ENCODE measurements around the gene SMS. TPM values are rescaled to one million over a fixed set of nuclear protein-coding genes. Genes with fewer than 3 reads are reported as not detected.

Gene SMS
- 41.8 TPM for total RNA-seq
- long read RNA-seq, transcript SMS-202 (11 exons, 1,837 nt), result major isoform, 181 of 197 reads
- long read RNA-seq, partial matches to known transcripts, result 6 of 197 reads
- long read RNA-seq, other reads (novel, unspliced or antisense), result 6 of 197 reads

DNA sequence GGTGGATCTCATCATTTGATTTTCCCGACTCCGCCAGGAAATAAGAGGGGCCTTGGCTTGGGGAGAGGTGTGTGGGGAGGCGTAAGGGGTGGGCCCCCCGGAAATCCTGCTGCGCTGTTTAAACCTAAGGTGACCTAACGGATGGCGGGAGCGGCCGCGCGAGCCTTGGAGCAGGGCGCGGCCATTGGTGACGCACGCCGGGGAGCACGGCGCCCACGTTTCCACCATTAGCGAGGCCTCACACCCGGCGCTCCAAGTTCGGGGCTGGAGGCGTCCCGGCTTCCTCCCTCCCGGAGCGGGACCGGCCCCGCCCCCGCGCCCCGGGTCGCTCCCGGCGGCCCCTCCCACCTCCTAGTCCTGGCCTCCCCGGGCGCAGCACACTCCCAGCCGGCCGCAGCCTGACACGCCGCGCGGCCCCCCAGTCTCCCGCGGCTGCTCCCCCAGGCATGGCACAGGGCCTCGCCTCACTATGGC lies at the start of gene SMS:
SMS (plus strand) TSS at position 354 of the 474 bp plus-strand sequence; CDS start at position 470, 116 bp downstream.
- peak; percentile 92 for DNase-seq (ENCODE audit: low spot score)

DNA sequence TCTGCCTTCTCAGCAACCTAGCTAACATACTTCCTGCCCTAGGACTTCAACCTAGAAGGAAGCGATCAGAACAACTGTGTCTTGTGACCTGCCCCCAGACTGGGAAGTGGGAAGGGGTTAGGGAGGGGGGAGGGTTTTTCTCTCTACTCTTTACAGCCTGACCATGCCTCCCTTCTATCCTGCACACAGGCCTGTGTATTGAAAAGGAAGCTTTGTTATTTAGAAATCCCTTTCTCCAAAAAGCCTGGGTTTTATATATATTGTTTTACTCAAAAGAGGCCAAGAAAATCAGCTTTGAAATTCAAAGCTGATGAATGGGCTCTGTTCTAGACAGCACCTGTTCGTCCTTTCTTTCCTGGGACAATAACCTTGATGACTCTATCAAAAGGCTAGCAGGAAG lies 35.2 kb upstream of the SMS start:
- DNase-seq (ENCODE audit: low spot score), result no peak

DNA sequence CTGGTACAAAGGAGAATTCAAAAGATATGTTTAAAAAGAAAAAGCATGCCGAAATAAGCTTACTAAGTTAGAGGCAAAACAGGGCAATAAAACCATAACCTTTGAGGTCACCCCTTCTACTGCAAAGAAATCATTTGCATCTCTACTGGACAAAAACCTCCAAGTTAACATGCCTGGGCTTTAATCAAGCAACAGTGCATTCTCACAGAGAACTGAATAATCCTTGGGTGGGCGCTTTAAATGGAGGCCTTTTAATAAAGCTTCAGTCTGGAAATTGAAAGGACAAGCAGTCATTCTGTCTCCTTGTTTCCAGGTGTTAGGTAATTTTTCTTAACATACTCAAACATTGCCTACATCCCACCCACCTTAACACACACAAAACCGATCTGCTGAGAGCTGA lies 34.6 kb upstream of the SMS start:
- DNase-seq (ENCODE audit: low spot score), result no peak

DNA sequence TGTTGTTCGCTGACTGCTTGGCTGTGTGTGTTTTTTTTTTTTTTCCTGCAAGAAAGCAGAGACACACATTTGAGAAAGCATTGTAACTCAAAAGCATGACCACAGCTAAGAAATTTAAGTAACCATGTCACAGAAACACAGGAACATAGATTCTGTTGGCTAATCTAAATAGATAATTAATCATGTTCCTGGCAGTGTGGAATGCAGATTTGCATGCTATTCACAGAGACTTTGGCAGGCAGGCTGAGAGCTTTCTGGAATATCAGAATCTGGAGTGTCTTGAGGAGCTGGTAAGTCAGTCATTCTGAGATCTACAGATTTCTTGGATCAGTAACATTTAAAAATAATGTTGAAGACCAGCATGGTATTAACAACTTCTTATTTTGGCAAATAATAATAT lies 33.2 kb upstream of the SMS start:
- DNase-seq (ENCODE audit: low spot score), result no peak

- DNase-seq (ENCODE audit: low spot score), result no peak
These were observed 29.0 kb upstream of the SMS start for GRCh38 chrX:21911481-21911880.

DNA sequence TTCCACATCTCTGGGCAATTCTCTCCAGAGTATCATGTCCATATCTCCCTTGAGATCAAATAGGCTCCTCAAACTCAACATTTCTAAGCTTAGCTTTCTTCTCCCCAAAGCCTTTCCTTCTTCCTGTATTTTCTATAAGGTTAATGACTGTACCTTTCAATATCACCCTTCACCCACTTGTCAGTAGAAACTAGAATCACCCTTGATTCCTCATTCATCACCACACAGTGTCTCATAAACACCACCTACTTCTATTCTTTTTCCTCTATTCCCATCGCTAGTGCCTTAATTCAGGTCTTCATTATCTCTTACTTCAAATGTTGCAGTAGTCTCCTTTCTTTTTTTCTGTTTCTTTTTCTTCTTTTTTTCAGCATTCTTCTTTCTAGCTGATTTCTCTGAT lies 28.3 kb upstream of the SMS start:
- no peak for DNase-seq (ENCODE audit: low spot score)

DNA sequence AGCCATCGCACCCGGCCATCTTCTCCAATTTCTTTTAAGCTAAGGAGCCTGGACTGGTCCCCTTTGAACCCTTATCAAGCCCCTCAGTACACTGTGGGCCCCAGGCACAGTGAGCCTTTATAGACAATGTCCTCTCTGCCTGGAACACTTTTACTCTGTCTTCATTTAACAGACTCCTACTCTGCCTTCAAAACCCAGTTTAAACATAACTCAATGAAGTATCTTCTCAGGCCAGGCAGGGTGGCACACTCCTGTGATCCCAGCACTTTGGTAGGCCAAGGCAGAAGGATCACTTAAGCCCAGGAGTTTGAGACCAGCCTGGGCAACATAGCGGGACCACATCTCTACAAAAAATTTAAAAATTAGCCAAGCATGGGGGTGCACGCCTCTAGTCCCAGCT lies 27.5 kb upstream of the SMS start:
- no peak for DNase-seq (ENCODE audit: low spot score)

DNA sequence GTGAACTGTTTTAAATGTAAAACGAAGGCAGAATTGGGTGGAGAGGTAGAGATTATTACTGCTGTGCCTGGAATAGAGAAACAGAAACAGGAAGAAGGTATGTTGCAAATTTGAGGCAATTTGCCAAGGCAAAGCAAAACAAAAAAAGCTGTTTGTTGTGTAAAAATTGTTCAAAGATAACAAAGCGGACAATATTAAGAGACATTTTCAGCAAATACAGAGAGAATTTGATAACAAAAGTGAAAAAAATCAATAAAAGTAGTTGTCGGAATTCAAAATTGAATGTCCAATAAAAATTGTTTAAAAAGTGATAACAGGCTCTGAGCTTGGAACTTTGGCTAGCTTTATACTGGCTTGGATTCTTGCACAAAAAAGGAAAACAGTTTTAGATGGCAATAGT lies 14.4 kb upstream of the SMS start:
- no peak for DNase-seq (ENCODE audit: low spot score)

DNA sequence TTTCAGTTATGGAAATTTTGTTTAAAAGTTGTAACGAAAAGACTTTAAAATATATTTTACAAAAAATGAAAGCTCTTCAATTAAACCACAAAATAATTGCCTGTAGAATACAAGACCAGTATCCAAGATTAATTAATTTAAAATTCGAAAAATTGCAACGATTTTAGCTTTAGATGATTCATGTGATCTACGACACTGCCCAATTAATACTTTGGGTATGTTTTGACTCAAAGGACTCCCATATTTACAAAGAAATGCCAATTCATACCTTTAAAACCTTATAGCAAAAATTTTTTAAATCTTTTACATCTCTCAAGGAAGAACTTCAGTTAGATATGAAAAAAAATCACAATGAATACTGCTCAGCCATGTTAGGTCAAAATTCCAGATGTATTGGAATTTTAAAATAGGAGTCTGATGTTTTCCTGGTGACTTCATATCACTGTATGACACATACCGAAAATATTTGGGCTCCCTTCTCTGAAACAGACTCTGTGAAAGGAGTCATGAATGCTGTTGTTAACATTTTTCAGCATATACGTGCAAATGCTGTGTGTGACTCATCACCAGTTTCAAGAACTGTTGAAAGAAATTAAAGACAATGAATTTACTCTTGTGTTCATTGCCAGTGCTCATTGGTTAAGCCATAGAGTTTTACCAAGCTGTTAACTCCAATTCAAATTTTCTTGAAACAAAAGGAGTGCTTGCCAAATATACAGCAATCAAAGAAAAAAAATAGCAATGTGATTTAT lies 13.8 kb upstream of the SMS start:
- DNase-seq (ENCODE audit: low spot score), result no peak

DNA sequence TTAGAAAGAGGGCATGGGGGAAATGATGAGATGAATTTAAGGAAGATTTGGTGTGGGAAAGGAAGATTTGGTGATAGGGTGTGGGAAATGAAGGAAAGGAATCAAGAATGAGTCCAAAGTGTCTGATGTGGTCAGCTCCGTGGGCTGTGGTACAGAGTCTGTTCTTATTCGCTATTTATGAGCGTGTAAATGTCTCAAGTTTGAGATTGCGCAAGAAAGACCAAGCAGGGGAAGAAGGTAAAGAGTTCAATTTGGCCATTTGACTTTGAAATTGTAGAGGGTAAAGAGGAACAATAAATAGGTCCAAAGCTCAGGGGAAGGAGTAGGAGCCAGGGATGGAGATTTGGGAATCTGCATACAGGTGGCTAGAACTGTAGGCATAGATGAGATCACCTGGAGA lies 11.3 kb upstream of the SMS start:
- DNase-seq (ENCODE audit: low spot score), result no peak

DNA sequence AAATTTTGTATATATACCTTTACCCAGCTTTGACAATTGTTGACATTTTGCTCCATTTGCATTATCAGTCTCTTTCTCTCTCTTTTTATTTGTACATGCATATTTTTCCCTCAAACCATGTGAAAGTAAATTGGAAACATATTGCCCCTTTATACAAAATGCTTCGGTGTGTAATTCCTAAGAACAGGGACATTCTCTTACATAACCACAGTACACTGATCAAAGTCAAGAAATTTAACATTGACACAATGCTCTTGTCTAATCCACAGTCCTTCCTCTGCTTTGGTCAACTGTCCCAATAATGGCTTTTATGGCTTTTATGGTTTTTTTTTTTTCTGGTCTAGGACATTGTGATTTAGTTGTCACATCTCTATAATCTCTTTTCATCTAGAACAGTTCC lies 9.5 kb upstream of the SMS start:
- DNase-seq (ENCODE audit: low spot score), result no peak

- no peak for DNase-seq (ENCODE audit: low spot score)
These were observed 8.1 kb upstream of the SMS start for GRCh38 chrX:21932292-21933002.

- no peak for DNase-seq (ENCODE audit: low spot score)
These were observed 7.4 kb upstream of the SMS start for GRCh38 chrX:21933077-21933476.

- DNase-seq (ENCODE audit: low spot score), result no peak
These were observed 6.1 kb upstream of the SMS start for GRCh38 chrX:21934414-21934813.

DNA sequence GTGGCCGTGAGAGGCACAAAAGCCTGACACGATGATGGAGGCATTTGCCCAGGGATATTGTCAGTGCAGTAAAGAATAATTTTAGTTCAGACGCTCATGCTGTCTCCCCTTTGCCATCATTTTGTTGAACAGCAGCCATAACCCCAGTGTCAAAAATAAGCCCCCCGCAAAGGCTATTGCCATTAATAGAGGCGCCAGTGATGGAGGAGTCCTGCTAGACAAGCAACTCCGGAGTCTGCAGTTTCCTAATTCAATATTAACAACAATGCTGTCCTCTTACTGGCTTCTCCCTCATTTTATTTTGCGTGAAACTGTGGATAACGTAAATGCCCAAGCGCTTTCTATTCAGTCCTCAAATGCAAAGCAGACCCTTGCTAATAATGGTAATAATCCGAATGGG lies 603 bp upstream of the SMS start:
- no peak for DNase-seq (ENCODE audit: low spot score)

DNA sequence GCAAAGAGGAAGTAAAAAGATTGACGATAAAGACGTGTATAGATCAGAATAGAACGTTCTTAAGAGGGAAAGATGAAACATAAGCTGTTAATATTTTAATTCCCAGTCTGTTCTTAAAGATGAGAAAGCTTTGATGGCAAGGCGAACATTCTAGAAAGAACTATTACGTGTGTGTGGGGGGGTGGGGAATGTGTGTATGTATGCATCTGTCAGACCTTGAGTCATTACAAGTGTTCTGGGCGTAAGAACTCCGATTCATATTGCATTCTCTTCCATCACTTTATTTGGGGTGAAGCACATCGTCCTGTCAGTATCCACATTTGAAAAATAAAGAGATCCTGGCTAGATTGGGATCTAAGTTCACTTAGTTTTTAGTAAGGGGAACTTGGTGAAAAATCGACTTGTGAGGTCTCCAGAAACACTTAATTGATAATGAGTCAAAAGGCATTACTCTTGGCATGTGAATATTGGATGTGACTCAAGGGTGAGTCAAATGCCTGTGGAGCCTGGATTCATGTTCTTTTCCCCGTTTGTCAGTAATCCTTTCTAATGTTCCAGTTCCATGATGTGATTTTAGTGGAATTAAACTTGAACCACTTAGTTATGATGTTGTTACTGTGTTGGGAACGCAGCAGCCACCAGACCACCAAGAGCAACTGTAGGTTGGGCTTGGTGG lies 3.1 kb downstream of the SMS start:
- DNase-seq (ENCODE audit: low spot score), result no peak

DNA sequence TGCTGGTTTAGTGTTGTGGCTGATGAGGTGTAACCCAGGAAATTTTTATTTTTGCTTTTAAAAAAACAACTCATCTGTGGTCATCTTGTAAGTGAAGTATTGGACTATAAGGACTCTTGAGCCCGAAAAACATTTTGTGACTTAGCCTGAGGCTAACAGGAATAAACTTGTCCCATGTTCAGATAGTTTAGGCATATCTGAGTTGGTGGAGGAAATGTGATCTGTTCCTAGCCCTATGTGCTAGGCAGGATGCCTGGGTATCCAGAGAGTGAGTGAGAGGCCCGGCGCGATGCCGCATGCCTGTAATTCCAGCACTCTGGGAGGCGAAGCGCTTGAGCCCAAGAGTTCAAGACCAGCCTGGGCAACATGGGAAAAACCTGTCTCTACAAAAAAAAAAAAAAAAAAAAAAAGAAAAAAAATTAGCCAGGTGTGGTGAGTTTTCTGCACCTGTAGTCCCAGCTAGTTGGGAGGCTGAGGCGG lies 3.7 kb downstream of the SMS start:
- no peak for DNase-seq (ENCODE audit: low spot score)

- no peak for DNase-seq (ENCODE audit: low spot score)
These were observed 6.6 kb downstream of the SMS start for GRCh38 chrX:21946925-21947641.

DNA sequence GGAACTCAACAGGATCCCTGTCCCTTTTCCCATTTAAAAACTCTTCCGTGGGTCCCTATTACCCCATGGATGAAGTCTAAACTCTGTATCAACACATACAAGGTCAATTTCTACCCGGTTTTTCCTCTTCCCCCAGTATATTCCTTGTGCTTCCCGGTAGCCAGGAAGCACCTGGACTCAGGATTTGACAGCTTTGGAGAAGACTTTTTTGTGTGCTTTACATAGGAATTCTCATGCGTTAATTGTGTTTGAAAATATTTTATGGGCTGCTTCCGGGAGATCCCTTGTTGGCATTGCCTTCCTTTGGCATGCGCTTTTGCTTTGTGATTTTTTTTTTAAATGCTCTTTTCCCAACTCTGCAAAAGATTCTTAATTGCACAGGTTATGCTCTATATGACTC lies 7.2 kb downstream of the SMS start:
- DNase-seq (ENCODE audit: low spot score), result no peak

DNA sequence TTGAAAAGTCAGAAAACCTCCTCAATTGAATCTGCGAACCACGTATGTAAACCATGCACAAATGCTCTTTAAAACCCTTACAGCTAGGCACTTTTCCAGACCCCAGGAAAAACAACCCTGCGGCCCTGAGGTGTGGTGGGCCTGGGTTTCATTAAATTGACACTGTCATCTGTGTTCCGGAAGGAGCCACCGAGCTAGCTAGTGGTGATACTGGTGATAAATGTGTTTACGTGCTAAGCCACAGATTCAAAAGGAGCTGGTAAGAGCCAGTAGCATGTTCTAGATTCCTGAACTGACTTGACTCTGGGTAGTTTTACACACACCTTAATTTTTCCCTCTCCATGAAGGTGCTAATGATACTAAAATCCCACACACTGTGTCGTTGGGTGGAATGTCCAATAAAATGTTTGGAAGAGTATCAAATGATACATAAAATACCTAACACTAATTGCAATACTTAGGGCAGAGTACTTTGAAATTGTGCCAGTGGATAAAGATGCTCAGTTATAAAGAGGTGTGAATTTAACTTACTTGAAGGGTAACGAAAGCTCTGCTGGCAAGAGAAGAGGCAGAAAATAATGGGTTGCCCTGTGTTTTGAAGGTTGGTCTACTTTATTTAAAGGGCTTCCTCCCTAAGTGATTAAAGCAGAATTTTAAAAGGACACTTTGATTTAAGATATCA lies 8.5 kb downstream of the SMS start:
- no peak for DNase-seq (ENCODE audit: low spot score)

DNA sequence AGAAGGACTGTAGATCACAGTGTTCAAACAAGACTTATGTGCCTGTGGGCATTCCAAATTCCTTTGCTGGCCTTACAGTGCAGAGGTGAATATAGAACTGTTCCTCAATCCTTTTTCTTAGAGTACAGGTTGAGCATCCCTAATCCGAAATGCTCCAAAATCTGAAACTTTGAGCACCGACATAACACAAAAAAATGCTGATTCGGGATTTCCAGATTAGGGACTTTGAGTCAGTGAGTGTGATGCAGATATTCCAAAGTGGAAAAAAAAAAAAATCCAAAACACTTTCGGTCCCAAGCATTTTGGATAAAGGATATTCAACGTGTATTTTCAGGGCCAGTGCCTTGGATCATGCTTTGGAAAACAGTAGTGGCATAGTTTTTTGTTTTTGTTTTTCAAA lies 9.2 kb downstream of the SMS start:
- DNase-seq (ENCODE audit: low spot score), result no peak

Measured in mesenteric fat pad (tissue), 1 donor.